ENCODE measurements around the gene CYP2B6. TPM values are rescaled to one million over a fixed set of nuclear protein-coding genes. Genes with fewer than 3 reads are reported as not detected.
"Not testable (repeated sequence)": the region's sequence is repeated elsewhere in the genome, so short reads cannot be mapped to it uniquely, and the experiment has no call there.

The CYP2B6 gene
- total and polyA plus RNA-seq, 7 donors: 0.62 TPM; not detected in 6

DNA sequence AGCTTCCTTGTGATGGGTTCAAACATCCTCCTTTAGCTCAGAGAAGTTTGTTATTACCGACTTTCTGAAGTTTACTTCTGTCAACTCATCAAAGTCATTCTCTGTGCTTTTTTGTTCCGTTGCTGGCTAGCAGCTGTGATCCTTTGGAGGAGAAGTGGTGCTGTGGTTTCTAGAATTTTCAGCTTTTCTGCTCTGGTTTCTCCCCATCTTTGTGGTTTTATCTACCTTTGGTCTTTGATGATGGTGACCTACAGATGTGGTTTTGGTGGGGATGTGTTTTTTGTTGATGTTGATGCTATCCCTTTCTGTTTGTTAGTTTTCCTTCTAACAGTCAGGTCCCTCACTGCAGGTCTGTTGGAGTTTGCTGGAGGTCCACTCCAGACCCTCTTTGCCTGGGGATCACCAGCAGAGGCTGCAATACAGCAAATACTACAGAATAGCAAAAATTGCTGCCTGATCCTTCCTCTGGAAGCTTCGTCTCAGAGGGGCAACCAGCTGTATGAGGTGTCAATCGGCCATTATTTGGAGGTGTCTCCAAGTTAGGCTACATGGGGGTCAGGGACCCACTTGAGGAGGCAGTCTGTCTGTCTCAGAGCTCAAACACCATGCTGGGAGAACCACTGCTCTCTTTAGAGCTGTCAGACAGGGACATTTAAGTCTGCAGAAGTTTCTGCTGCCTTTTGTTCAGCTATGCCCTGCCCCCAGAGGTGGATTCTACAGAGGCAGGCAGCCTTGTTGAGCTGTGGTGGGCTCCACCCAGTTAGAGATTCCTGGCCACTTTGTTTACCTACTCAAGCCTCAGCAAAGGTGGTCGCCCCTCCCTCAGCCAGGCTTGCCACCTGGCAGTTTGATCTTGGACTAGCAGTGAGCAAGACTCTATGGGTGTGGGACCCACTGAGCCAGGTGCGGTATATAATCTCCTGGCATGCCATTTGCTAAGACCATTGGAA, 20.4 kb upstream of the CYP2B6 start:
- not testable (repeated sequence) for H3K9me3 ChIP-seq; H3K27ac ChIP-seq; ATAC-seq; H3K4me1 ChIP-seq; H3K27me3 ChIP-seq (ENCODE audit: insufficient read depth in 3 of 3, low read length in 2 of 3); DNase-seq; H3K36me3 ChIP-seq (ENCODE audit: insufficient read depth in 1 of 2, low read depth in 1 of 2); H3K4me3 ChIP-seq
- intact Hi-C loops (cut with DNase I): loop anchor here in 1 of 2 donors (10.0 kb wide), 1 partner anchor 174 kb away; no protein-coding TSS in a partner anchor
- WGBS, 3 donors: 61 to 74% (median 71%) methylated on average over 6 of the region's 6 CpGs

DNA sequence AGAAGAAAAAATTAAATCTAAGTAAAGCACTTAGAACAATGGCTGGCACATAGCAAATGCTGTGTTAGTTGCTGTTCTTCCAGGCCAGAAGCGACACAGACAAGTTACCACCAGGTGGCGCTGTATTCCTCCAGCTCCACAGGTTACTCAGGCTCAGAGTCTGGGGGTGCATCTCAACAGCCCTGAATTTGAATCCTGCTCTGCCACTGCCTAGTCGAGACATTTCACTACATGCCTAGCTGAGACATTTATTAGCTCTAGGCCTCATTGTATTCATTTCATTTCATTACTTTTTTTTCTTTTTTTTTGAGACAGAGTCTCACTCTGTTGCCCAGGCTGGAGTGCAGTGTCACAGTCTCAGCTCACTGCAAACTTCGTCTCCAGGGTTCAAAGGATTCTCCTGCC, 16.4 kb upstream of the CYP2B6 start:
- Histone ChIP-seq H3K27me3 (ENCODE audit: insufficient read depth in 3 of 3, low read length in 2 of 3) (peaks cover 0 to 4% (median 0%) of the 10 kb centered on the region in 3 donors), H3K4me3 (no peak overlapping the region), H3K9me3 (no peaks in the 10 kb centered on the region), H3K36me3 (ENCODE audit: insufficient read depth in 1 of 2, low read depth in 1 of 2) (no peaks in the 10 kb centered on the region), H3K27ac (no peak overlapping the region), H3K4me1 (no peaks in the 10 kb centered on the region)
- DNase-seq (peak in 1 of 2 donors; percentile 40), ATAC-seq (no peak)
- TF ChIP-seq, protein P1, sequence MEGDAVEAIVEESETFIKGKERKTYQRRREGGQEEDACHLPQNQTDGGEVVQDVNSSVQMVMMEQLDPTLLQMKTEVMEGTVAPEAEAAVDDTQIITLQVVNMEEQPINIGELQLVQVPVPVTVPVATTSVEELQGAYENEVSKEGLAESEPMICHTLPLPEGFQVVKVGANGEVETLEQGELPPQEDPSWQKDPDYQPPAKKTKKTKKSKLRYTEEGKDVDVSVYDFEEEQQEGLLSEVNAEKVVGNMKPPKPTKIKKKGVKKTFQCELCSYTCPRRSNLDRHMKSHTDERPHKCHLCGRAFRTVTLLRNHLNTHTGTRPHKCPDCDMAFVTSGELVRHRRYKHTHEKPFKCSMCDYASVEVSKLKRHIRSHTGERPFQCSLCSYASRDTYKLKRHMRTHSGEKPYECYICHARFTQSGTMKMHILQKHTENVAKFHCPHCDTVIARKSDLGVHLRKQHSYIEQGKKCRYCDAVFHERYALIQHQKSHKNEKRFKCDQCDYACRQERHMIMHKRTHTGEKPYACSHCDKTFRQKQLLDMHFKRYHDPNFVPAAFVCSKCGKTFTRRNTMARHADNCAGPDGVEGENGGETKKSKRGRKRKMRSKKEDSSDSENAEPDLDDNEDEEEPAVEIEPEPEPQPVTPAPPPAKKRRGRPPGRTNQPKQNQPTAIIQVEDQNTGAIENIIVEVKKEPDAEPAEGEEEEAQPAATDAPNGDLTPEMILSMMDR (IDR thresholded peaks at IDR 0.05): peak; percentile 61
- 23 to 26% (median 24%) methylated on average over 4 of the region's 4 CpGs for WGBS, 3 donors
- intact Hi-C loops (cut with DNase I): loop anchor here in 1 of 2 donors (10.0 kb wide), 1 partner anchor 170 kb away; no protein-coding TSS in a partner anchor

DNA sequence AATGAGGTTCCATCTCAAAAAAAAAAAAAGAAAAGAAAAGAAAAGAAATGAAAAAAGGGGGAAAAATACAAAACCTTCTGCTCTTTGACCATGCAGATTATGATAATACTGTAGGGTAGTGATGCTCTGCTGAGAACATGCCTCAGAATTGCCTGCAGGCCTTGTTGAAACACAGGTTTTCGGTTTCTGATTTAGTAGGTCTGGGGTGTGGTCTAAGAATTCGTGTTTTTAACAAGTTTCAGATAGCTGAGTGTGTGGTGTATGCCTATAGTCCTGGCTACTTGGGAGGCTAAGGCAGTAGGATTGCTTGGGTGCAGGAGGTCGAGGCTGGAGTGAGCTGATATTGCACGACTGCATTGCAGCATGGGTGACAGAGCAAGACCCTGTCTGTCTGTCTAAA, 14.9 kb upstream of the CYP2B6 start:
- Histone ChIP-seq H3K4me1 (no peaks in the 10 kb centered on the region), H3K9me3 (no peaks in the 10 kb centered on the region), H3K27ac (no peak overlapping the region), H3K4me3 (no peak overlapping the region), H3K36me3 (ENCODE audit: insufficient read depth in 1 of 2, low read depth in 1 of 2) (no peaks in the 10 kb centered on the region), H3K27me3 (ENCODE audit: insufficient read depth in 3 of 3, low read length in 2 of 3) (peaks cover 0 to 7% (median 6%) of the 10 kb centered on the region in 3 donors)
- intact Hi-C loops (cut with DNase I): loop anchor here in 1 of 2 donors (10.0 kb wide), 1 partner anchor 169 kb away; no protein-coding TSS in a partner anchor
- no peak for DNase-seq
- 55 to 63% (median 57%) methylated on average over 4 of the region's 4 CpGs for WGBS, 3 donors
- TF ChIP-seq, protein P1 (IDR thresholded peaks at IDR 0.05): no peak
- ATAC-seq: no peak

DNA sequence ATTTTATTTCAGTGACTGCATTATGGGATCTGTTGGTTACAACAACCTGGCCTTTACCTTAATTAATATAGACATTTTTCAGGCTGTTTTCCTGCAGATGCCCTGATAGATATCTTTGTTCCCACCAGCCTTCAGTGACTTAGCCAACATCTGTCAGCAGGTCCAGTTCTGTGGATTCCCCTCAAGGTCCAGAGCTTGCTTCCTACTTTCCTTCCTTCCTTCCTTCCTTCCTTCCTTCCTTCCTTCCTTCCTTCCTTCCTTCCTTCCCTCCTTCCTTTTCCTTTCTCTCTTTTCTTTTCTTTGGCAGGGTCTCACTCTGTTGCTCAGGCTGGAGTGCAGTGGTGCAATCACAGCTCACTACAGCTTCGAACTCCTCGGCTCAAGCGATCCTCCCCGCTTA, 14.4 kb upstream of the CYP2B6 start:
- Histone ChIP-seq H3K27me3 (ENCODE audit: insufficient read depth in 3 of 3, low read length in 2 of 3) (peaks cover 0 to 7% (median 6%) of the 10 kb centered on the region in 3 donors), H3K36me3 (ENCODE audit: insufficient read depth in 1 of 2, low read depth in 1 of 2) (no peaks in the 10 kb centered on the region), H3K4me1 (no peaks in the 10 kb centered on the region), H3K9me3 (no peaks in the 10 kb centered on the region), H3K27ac (no peak overlapping the region), H3K4me3 (no peak overlapping the region)
- intact Hi-C loops (cut with DNase I): loop anchor here in 1 of 2 donors (10.0 kb wide), 1 partner anchor 168 kb away; no protein-coding TSS in a partner anchor
- no peak for ATAC-seq
- no peak for DNase-seq
- whole genome bisulfite sequencing, 3 donors: 72 to 82% (median 79%) methylated on average over 4 of the region's 4 CpGs
- TF ChIP-seq, protein P1 (IDR thresholded peaks at IDR 0.05): no peak

DNA sequence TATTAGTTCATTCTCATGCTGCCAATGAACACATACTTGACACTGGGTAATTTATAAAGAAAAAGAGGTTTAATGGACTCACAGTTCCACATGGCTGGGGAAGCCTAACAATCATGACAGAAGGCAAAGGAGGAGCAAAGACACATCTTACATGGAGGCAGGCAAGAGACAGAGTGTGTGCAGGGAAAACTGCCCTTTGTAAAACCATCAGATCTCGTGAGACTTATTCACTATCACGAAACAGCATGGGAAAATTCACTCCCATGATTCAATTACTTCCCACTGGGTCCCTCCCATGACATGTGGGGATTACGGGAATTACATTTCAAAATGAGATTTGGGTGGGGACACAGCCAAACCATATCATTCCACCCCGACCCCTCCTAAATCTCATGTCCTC, 11.3 kb upstream of the CYP2B6 start:
- not testable (repeated sequence) for H3K27me3 ChIP-seq (ENCODE audit: insufficient read depth in 3 of 3, low read length in 2 of 3); ATAC-seq; H3K36me3 ChIP-seq (ENCODE audit: insufficient read depth in 1 of 2, low read depth in 1 of 2); H3K27ac ChIP-seq; H3K4me1 ChIP-seq; DNase-seq; H3K9me3 ChIP-seq; H3K4me3 ChIP-seq
- 40 to 48% (median 40%) methylated on average over 4 of the region's 4 CpGs for WGBS, 3 donors
- intact Hi-C loops (cut with DNase I): loop anchor here in 1 of 2 donors (10.0 kb wide), 1 partner anchor 165 kb away; no protein-coding TSS in a partner anchor

DNA sequence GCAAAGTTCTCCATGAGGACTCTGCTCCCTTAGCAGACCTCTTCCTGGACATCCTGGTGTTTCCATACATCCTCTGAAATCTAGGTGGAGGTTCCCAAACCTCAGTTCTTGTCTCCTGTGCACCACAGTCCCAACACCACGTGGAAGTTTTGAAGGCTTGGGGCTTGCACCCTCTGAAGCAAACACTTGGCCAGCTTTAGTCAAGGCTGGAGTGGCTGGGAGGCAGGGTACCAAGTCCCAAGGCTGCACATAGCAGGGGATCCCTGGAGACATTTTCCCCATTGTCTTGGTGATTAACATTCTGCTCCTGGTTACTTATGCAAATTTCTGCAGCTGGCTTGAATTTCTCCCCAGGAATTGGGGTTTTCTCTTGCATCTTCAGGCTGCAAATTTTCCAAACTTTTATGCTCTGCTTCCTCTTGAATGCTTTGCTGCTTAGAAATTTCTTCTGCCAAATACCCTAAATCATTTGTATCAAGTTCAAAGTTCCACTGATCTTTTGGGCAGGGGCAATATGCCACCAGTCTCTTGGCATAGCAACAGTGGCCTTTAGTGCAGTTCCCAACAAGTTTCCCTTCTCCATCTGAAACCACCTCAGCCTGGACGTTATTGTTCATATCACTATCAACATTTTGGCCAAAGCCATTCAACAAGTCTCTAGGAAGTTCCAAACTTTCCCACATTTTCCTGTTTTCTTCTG, 10.2 kb upstream of the CYP2B6 start:
- intact Hi-C loops (cut with DNase I); H3K36me3 ChIP-seq (ENCODE audit: insufficient read depth in 1 of 2, low read depth in 1 of 2); H3K27ac ChIP-seq; H3K9me3 ChIP-seq; H3K27me3 ChIP-seq (ENCODE audit: insufficient read depth in 3 of 3, low read length in 2 of 3); DNase-seq; H3K4me3 ChIP-seq; H3K4me1 ChIP-seq; ATAC-seq: not testable (repeated sequence)
- 14 to 19% (median 18%) methylated on average over 2 of the region's 2 CpGs for WGBS, 3 donors

All from psoas muscle (tissue), 8 donors.